ENCODE measurements around the gene SEMA5A.

Gene SEMA5A

DNA sequence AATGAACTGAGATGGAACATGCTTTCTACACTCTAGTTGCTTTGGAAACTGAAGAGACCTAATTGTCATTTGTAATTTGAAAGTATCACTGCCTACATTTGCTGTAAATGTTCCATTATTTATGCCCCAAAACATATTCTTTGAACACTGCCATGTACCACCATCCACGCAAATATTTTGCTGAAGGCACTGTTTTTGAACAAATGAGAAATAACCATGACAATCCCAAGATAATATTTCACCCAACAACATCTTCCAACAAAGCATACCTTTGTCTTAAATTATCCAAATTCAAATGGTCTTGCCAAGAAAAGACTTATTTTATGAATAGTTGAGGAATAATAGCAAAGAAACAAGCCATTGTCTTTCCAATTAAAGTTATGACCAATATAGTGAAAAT, 356.2 kb downstream of the SEMA5A start:
- TF ChIP-seq TAF1 (IDR thresholded peaks at IDR 0.05; ENCODE audit: borderline replicate concordance, insufficient read depth, low read length) (no peak), FOXP2 (optimal IDR thresholded peaks at IDR 0.05; ENCODE audit: borderline replicate concordance, extremely low read depth, extremely low read length, insufficient read depth) (no peak)

DNA sequence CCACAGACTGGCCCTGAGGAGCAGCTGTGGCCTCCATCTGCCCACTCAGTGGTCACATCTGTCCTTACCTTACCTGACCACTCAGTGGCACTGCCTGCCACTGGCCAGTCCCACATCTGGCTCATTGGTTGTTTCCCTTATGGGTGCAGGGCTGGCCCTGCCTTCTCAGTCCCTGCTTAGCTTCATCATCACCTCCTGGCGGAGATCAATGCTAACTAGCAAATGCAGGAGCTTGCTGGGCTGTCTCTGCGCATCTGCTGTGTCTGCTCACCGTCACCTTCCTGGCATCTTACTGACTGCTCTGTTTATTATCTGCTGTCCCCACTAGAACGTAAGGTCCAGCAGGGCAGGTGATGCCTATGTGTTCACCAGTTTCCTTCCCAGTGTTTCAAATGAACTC, 356.9 kb downstream of the SEMA5A start:
- TF ChIP-seq TAF1 (IDR thresholded peaks at IDR 0.05; ENCODE audit: borderline replicate concordance, insufficient read depth, low read length): no peak
- TF ChIP-seq REST (IDR thresholded peaks at IDR 0.05; ENCODE audit: insufficient read depth in 1 of 2, low read depth in 2 of 2, low read length in 2 of 2): no peak
- no peak for TF ChIP-seq FOXP2 (optimal IDR thresholded peaks at IDR 0.05; ENCODE audit: borderline replicate concordance, extremely low read depth, extremely low read length, insufficient read depth)
- no peak for TF ChIP-seq POLR2AphosphoS5 (IDR thresholded peaks at IDR 0.05; ENCODE audit: low read depth, low read length)
- no peak for TF ChIP-seq SIN3A (IDR thresholded peaks at IDR 0.05; ENCODE audit: borderline replicate concordance, insufficient read depth, low read length)

DNA sequence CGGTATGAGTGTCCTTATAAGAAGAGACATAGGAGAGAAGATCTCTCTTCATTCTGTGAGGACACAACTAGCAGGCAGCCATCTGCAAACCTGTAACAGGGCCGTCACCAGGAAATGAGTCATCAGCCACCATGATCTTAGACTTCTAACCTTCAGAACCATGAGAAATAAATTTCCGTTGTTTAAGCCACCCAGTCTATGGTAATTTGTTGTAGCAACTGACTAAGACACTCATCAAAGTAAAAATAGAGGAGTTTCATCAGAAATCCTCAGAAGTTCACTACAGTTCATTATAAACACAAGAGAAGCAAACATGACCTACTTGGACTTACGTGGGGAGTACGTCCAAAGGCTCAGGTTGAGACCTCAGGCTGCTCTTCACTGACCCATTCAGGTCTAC, 357.7 kb downstream of the SEMA5A start:
- no peak for TF ChIP-seq POLR2AphosphoS5 (IDR thresholded peaks at IDR 0.05; ENCODE audit: low read depth, low read length)
- TF ChIP-seq TAF1 (IDR thresholded peaks at IDR 0.05; ENCODE audit: borderline replicate concordance, insufficient read depth, low read length): no peak
- TF ChIP-seq FOXP2 (optimal IDR thresholded peaks at IDR 0.05; ENCODE audit: borderline replicate concordance, extremely low read depth, extremely low read length, insufficient read depth): no peak
- TF ChIP-seq SIN3A (IDR thresholded peaks at IDR 0.05; ENCODE audit: borderline replicate concordance, insufficient read depth, low read length): no peak
- no peak for TF ChIP-seq REST (IDR thresholded peaks at IDR 0.05; ENCODE audit: insufficient read depth in 1 of 2, low read depth in 2 of 2, low read length in 2 of 2)

DNA sequence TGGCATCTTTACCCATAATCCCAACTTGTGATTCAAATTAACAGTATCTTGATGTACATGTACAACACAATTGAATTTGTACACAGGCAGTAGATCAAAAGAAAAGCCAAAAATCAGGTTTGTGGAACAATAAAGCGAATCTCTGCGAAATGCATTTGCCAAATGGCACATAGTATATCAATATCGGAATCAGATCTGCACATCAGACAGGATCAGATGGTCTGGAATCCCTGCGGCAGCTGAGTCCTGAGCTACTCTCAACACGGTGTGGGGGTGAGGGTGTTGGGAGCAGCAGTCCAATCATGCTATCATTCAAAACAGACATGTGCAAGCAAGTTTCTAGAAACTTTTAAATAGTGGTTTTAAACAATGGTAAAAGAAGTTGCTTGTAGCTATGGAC, 358.3 kb downstream of the SEMA5A start:
- TF ChIP-seq SIN3A (IDR thresholded peaks at IDR 0.05; ENCODE audit: borderline replicate concordance, insufficient read depth, low read length) (no peak), FOXP2 (optimal IDR thresholded peaks at IDR 0.05; ENCODE audit: borderline replicate concordance, extremely low read depth, extremely low read length, insufficient read depth) (no peak), TAF1 (IDR thresholded peaks at IDR 0.05; ENCODE audit: borderline replicate concordance, insufficient read depth, low read length) (no peak), REST (IDR thresholded peaks at IDR 0.05; ENCODE audit: insufficient read depth in 1 of 2, low read depth in 2 of 2, low read length in 2 of 2) (no peak), POLR2AphosphoS5 (IDR thresholded peaks at IDR 0.05; ENCODE audit: low read depth, low read length) (no peak)

DNA sequence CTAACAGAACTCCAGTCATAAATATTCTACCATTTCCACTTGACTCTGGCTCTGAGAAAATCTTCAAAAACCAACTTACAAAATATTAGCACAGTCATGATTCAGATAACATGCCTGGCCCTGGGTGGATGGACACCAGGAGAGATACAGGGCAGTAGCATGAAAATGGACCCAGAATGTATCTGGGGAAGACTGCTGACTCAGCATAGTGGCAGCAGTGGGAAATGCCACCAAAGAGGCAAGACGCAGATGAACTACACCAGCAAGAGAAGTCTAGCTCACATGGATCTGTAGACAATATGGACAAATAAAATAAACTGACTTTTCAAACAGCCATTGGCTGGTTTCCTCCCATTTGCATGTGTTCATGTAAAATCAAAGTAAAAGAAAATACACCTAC, 359.8 kb downstream of the SEMA5A start:
- TF ChIP-seq SIN3A (IDR thresholded peaks at IDR 0.05; ENCODE audit: borderline replicate concordance, insufficient read depth, low read length): no peak
- TF ChIP-seq TAF1 (IDR thresholded peaks at IDR 0.05; ENCODE audit: borderline replicate concordance, insufficient read depth, low read length): no peak
- TF ChIP-seq POLR2AphosphoS5 (IDR thresholded peaks at IDR 0.05; ENCODE audit: low read depth, low read length): no peak
- no peak for TF ChIP-seq FOXP2 (optimal IDR thresholded peaks at IDR 0.05; ENCODE audit: borderline replicate concordance, extremely low read depth, extremely low read length, insufficient read depth)
- TF ChIP-seq REST (IDR thresholded peaks at IDR 0.05; ENCODE audit: insufficient read depth in 1 of 2, low read depth in 2 of 2, low read length in 2 of 2): no peak
